Activated CD4-positive, alpha-beta T cell treated with anti-CD3 and anti-CD28 coated beads for 1 hour (primary cell): ENCODE results near the gene S100P.
"Not testable (repeated sequence)": the region's sequence is repeated elsewhere in the genome, so short reads cannot be mapped to it uniquely, and the experiment has no call there.

Experiments
- DNase-seq: peaks from one replicate; pipeline ENCODE4 v3.0.0-alpha.2; 2020

Gene S100P

GRCh38 chr4:6693231-6694176 is at the start of gene S100P:
S100P (plus strand) TSS chr4:6693878; CDS start chr4:6693933, 55 bp downstream.
- no peak for DNase-seq

GRCh38 chr4:6644792-6645530 is 48.7 kb upstream of the S100P start:
- DNase-seq: no peak

GRCh38 chr4:6647169-6647568 is 46.5 kb upstream of the S100P start:
- DNase-seq: no peak

GRCh38 chr4:6647582-6648230 is 46.0 kb upstream of the S100P start:
- DNase-seq: no peak

- no peak for DNase-seq
Observed at GRCh38 chr4:6649216-6649615, 44.5 kb upstream of the S100P start.

GRCh38 chr4:6654211-6654610 is 39.5 kb upstream of the S100P start:
- DNase-seq: not testable (repeated sequence)

- DNase-seq: not testable (repeated sequence)
Observed at GRCh38 chr4:6655291-6655690, 38.4 kb upstream of the S100P start.

- no peak for DNase-seq
Observed at GRCh38 chr4:6655924-6656323, 37.8 kb upstream of the S100P start.

GRCh38 chr4:6657242-6658208 is 36.2 kb upstream of the S100P start:
- no peak for DNase-seq

GRCh38 chr4:6658209-6658595 is 35.5 kb upstream of the S100P start:
- no peak for DNase-seq

- peak; percentile 44 for DNase-seq
Observed at GRCh38 chr4:6658597-6659075, 35.0 kb upstream of the S100P start.

GRCh38 chr4:6659897-6660296 is 33.8 kb upstream of the S100P start:
- no peak for DNase-seq

GRCh38 chr4:6660430-6660829 is 33.2 kb upstream of the S100P start:
- DNase-seq: no peak

GRCh38 chr4:6662591-6662990 is 31.1 kb upstream of the S100P start:
- no peak for DNase-seq

GRCh38 chr4:6663596-6664393 is 29.9 kb upstream of the S100P start:
- no peak for DNase-seq

GRCh38 chr4:6665320-6665654 is 28.4 kb upstream of the S100P start:
- DNase-seq: no peak

- DNase-seq: no peak
Observed at GRCh38 chr4:6668391-6668790, 25.3 kb upstream of the S100P start.

- DNase-seq: no peak
Observed at GRCh38 chr4:6671648-6672047, 22.0 kb upstream of the S100P start.

GRCh38 chr4:6672131-6672530 is 21.5 kb upstream of the S100P start:
- DNase-seq: no peak

GRCh38 chr4:6672541-6673190 is 21.0 kb upstream of the S100P start:
- not testable (repeated sequence) for DNase-seq

- DNase-seq: not testable (repeated sequence)
Observed at GRCh38 chr4:6673191-6673659, 20.5 kb upstream of the S100P start.
